GM12872 (cell line): Measurements from ENCODE around the gene ARHGDIA.

Source experiments
- TF ChIP-seq, protein P1 (sequence below): IDR thresholded peaks from 3 replicates; pipeline ENCODE4 v1.5.1; 2011; ENCODE audit warnings: low read depth, mild to moderate bottlenecking, low read length, moderate library complexity; ENCODE audit not compliant: insufficient read depth

The ARHGDIA gene

GRCh38 chr17:81822996-81823819, 47.9 kb downstream of the ARHGDIA start:
- TF ChIP-seq, protein P1, sequence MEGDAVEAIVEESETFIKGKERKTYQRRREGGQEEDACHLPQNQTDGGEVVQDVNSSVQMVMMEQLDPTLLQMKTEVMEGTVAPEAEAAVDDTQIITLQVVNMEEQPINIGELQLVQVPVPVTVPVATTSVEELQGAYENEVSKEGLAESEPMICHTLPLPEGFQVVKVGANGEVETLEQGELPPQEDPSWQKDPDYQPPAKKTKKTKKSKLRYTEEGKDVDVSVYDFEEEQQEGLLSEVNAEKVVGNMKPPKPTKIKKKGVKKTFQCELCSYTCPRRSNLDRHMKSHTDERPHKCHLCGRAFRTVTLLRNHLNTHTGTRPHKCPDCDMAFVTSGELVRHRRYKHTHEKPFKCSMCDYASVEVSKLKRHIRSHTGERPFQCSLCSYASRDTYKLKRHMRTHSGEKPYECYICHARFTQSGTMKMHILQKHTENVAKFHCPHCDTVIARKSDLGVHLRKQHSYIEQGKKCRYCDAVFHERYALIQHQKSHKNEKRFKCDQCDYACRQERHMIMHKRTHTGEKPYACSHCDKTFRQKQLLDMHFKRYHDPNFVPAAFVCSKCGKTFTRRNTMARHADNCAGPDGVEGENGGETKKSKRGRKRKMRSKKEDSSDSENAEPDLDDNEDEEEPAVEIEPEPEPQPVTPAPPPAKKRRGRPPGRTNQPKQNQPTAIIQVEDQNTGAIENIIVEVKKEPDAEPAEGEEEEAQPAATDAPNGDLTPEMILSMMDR, result no peak

GRCh38 chr17:81822312-81822637, 48.9 kb downstream of the ARHGDIA start:
- TF ChIP-seq, protein P1, result no peak

- TF ChIP-seq, protein P1, result 0 out of 3 replicates have a peak, but pooled peaks have one; percentile 12
Observed at GRCh38 chr17:81821603-81822311, 49.4 kb downstream of the ARHGDIA start.

DNA sequence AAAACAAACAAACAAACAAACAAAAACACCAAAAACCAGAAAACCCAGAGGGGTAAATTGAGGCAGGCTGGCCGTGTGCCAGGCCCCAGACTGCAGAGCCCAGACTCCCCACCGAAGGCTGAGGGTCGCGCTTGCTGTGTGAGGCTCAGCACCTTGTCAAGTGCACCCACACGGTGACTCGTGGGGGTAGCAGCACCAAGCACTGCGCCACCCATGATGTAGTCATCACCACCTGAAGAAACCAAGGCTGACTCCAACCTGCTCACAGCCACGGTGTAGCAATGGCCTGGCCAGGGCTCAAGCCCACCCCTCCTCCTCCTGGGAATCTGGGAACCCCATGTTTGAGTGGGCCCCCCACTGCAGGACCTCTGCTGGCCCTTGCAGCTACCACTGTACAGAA, 50.0 kb downstream of the ARHGDIA start:
- TF ChIP-seq, protein P1, result no peak

DNA sequence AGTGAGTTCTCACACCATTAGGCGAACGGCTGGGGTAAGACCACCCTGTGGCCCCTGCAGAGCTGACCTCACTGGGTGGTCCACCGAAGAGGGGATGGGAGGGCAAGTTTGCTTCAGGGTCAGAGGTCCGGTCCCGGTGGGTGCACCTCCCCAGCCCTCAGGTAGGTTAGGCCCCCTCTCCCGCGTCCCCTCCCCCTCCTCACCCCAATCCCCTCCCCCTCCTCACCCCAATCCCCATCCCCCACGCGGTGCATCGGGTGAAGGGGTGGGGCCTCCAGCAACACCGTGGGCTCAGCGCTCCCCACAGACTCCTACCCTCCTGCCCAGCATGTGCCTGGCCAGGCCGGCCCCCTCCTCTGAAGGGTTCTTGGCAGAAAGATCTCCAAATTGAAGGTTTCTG, 51.4 kb downstream of the ARHGDIA start:
- TF ChIP-seq, protein P1, result no peak

DNA sequence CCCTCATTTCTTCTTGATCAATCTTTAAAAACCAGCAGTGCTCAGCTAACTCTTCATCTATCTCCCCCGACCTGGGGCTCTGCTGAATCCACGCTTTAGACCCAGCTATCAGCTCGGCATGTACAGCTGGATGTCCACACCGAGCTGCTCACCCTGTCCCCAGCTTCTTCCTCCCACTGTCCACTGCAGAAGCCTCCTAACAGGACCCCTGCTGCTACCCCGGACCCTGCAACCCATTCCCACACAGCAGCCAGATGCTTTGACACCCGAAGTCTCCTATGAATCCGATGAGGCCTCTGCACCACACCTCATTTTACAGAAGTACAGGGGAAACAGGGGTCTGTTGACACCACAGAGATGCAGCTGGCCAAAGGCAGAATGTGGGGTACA, 53.4 kb downstream of the ARHGDIA start:
- TF ChIP-seq, protein P1, result no peak
